Measurements from ENCODE around the gene TAOK3.

DNA sequence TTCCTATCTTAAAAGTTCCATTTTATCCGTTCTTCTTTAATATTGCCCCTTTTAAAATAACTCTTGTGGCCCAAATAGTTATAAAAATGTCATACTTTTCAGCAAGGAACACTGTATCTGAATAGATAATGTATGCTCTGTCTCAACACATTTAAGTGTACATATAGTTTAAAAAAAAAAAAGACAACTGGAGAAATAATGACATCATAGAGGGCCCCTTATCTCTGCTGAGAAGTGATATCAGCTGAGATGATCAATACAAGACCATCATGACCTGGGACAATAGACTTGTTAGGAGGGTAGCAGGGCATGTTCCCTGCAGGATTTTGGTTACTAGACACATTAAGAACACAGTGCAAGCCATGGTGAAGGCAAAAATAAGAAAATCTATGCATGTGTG lies 159.3 kb downstream of the TAOK3 start:
- TF ChIP-seq, protein P1, sequence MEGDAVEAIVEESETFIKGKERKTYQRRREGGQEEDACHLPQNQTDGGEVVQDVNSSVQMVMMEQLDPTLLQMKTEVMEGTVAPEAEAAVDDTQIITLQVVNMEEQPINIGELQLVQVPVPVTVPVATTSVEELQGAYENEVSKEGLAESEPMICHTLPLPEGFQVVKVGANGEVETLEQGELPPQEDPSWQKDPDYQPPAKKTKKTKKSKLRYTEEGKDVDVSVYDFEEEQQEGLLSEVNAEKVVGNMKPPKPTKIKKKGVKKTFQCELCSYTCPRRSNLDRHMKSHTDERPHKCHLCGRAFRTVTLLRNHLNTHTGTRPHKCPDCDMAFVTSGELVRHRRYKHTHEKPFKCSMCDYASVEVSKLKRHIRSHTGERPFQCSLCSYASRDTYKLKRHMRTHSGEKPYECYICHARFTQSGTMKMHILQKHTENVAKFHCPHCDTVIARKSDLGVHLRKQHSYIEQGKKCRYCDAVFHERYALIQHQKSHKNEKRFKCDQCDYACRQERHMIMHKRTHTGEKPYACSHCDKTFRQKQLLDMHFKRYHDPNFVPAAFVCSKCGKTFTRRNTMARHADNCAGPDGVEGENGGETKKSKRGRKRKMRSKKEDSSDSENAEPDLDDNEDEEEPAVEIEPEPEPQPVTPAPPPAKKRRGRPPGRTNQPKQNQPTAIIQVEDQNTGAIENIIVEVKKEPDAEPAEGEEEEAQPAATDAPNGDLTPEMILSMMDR (IDR thresholded peaks at IDR 0.05; ENCODE audit: low read length), result no peak
- no peak for TF ChIP-seq EZH2 (optimal IDR thresholded peaks at IDR 0.05; ENCODE audit: low read depth, low read length)
